Measurements from ENCODE around the gene TACC3.

GRCh38 chr4:1675802-1676137, 45.6 kb upstream of the TACC3 start:
- no peak for TF ChIP-seq POLR2A (IDR thresholded peaks at IDR 0.05)
- TF ChIP-seq, protein P1, sequence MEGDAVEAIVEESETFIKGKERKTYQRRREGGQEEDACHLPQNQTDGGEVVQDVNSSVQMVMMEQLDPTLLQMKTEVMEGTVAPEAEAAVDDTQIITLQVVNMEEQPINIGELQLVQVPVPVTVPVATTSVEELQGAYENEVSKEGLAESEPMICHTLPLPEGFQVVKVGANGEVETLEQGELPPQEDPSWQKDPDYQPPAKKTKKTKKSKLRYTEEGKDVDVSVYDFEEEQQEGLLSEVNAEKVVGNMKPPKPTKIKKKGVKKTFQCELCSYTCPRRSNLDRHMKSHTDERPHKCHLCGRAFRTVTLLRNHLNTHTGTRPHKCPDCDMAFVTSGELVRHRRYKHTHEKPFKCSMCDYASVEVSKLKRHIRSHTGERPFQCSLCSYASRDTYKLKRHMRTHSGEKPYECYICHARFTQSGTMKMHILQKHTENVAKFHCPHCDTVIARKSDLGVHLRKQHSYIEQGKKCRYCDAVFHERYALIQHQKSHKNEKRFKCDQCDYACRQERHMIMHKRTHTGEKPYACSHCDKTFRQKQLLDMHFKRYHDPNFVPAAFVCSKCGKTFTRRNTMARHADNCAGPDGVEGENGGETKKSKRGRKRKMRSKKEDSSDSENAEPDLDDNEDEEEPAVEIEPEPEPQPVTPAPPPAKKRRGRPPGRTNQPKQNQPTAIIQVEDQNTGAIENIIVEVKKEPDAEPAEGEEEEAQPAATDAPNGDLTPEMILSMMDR (IDR thresholded peaks at IDR 0.05), result no peak
- TF ChIP-seq EP300 (IDR thresholded peaks at IDR 0.05), result no peak
